C4-2B (cell line): ENCODE measurements around the gene CFAP97D1.
A peak's percentile ranks its signal among the peaks of the same experiment; 100 is the strongest.

ENCODE experiments used
- H3K27ac ChIP-seq: fragments of 450-650 bp; 2 replicates; pipeline ENCODE4 v1.5.1; 2017
- CTCF ChIP-seq: fragments of 450-650 bp; conservative IDR thresholded peaks from 2 replicates; pipeline ENCODE4 v1.5.1; 2017; ENCODE audit warnings: mild to moderate bottlenecking
- ZFX ChIP-seq: fragments of 450-650 bp; IDR thresholded peaks from 2 replicates; pipeline ENCODE4 v1.6.1; 2017

Gene CFAP97D1

DNA sequence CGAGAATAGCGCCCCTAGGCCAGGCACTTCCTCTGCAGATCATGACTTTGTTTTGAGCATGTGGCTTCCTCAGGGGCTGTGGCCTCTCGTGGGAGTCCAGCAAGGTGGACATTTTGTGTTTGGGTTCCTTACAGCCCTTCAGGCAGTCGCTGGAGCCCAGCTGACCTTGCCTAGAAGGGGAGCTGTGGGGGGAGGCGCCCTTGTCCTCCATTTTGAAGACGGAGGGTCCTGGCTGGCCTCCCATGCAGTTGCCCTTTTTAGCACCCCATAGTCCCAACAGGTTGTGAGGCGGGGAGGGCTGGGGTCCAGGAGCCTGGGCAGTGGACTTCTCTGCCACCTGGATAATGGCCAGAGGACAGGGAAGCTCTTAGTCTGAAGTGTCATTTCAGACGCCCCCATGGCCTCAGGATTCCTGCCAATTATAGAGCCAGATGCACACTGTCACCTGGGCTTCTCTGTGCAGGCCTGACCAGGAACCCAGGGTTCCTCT is 23.0 kb upstream of the CFAP97D1 start:
- no peak overlapping the region for H3K27ac ChIP-seq
- TF ChIP-seq ZFX (no peak), CTCF (no peak)

DNA sequence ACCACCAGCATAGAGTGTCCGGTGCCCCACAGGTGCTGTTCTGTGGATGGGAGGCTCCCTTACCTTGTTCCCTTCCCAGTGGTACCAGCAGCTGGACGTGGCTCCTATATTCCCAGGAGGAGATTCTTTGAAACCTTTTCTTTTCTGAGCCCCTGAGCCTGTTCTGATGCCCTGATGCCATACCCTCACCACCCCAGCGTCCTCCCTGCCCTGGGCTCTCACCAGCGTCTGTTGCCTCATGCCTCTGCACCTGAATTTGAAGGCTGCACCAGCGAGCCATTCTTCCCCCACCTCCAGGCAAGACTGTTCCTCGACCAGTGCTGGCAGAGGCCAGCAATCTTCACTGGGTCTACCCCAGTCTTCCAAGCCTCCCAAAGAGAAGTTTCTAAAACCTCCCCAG is 22.1 kb upstream of the CFAP97D1 start:
- no peak overlapping the region for H3K27ac ChIP-seq
- no peak for TF ChIP-seq ZFX
- TF ChIP-seq CTCF: no peak

DNA sequence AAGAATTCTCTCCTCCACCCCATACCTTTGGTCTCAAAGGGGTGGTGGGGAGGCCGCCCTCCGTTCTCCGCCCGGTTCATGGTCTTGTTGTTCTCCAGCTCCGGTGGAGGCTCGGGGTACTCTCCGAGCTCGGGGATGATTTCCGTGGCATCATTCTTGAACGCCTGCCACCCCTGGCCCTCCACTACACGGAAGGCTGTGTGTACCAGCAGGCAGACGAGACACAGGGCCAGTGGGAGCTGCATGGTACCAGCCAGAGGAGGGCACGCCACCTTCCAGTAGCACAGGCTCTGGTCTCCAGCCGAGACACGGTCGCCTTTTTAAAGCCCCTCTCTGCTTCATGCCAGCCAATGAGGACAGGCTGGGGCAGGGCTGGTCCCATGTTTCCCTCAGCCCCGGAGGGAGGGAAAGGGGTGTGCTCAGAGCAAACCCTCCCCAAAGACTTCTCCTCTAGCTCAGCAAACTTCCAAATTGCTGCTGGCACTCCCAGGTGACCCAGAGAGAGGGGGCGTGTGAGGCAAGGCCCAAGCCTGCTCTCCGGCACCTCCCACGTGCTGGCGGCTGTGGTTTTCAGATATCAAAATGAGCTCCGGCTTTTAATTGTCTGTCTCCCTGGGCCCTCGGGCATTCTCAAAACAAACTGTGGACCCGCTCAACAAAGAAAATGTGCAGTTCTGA is 21.6 kb upstream of the CFAP97D1 start, which contains the start of gene SOST:
Gene SOST, minus strand, starts transcription at position 295 of the 678 bp plus-strand sequence. Its CDS starts 50 bp downstream, at position 245.
- no peak within 1 kb of the TSS for H3K27ac ChIP-seq
- TF ChIP-seq CTCF (no peak), ZFX (no peak)

- TF ChIP-seq ZFX (no peak), CTCF (no peak)
- H3K27ac ChIP-seq: no peak overlapping the region
These were observed 20.4 kb upstream of the CFAP97D1 start for GRCh38 chr17:43759836-43760235.

DNA sequence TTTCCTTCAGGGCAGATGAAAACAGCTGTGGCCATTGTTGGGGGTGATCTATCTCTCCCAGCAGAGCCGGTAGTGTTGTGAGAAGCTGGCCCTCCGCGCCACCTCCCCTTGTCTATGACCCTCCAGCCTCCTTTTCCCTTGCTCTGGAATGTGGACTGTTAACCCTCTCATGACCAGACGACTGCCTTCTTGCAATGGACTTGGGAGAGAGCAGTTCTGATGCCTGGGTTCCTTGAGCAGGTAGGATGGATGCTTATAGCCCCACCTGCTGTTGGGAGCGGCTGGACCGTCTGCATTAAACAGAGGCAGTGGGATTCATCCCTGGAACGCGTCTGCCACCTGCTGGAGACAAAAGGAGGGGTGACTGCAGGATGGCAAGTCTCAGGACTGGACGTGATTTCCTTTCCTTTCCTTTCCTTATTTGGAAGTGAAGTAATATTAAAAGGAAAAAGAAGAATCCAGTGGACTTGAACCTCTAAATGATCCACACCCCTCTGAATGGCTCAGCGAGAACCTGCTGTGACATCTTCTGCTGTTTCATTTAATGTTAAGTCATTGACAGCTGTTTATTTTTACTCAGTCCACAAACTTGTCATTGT is 19.9 kb upstream of the CFAP97D1 start:
- peak; percentile 100 for TF ChIP-seq CTCF
- TF ChIP-seq ZFX: no peak
- H3K27ac ChIP-seq: no peak overlapping the region

GRCh38 chr17:43766413-43767052 is 13.7 kb upstream of the CFAP97D1 start:
- TF ChIP-seq ZFX: no peak
- TF ChIP-seq CTCF: peak; percentile 97
- no peak overlapping the region for H3K27ac ChIP-seq
